WI38 (cell line): ENCODE data around the gene APOC1.
"Not testable (repeated sequence)": the region's sequence is repeated elsewhere in the genome, so short reads cannot be mapped to it uniquely, and the experiment has no call there.

Experiments
- H3K4me3 ChIP-seq: 2 replicates; pipeline ENCODE4 v1.5.1; 2011; ENCODE audit warnings: low read depth, mild to moderate bottlenecking, control low read depth, low read length
- TF ChIP-seq, protein P1 (sequence below): IDR thresholded peaks from 2 replicates; pipeline ENCODE4 v1.5.1; 2012; ENCODE audit warnings: low read depth, mild to moderate bottlenecking, control low read depth, low read length

The APOC1 gene

DNA sequence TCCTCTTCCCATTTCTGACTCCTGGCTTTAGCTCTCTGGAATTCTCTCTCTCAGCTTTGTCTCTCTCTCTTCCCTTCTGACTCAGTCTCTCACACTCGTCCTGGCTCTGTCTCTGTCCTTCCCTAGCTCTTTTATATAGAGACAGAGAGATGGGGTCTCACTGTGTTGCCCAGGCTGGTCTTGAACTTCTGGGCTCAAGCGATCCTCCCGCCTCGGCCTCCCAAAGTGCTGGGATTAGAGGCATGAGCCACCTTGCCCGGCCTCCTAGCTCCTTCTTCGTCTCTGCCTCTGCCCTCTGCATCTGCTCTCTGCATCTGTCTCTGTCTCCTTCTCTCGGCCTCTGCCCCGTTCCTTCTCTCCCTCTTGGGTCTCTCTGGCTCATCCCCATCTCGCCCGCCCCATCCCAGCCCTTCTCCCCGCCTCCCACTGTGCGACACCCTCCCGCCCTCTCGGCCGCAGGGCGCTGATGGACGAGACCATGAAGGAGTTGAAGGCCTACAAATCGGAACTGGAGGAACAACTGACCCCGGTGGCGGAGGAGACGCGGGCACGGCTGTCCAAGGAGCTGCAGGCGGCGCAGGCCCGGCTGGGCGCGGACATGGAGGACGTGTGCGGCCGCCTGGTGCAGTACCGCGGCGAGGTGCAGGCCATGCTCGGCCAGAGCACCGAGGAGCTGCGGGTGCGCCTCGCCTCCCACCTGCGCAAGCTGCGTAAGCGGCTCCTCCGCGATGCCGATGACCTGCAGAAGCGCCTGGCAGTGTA lies 6.2 kb upstream of the APOC1 start:
- TF ChIP-seq, protein P1, sequence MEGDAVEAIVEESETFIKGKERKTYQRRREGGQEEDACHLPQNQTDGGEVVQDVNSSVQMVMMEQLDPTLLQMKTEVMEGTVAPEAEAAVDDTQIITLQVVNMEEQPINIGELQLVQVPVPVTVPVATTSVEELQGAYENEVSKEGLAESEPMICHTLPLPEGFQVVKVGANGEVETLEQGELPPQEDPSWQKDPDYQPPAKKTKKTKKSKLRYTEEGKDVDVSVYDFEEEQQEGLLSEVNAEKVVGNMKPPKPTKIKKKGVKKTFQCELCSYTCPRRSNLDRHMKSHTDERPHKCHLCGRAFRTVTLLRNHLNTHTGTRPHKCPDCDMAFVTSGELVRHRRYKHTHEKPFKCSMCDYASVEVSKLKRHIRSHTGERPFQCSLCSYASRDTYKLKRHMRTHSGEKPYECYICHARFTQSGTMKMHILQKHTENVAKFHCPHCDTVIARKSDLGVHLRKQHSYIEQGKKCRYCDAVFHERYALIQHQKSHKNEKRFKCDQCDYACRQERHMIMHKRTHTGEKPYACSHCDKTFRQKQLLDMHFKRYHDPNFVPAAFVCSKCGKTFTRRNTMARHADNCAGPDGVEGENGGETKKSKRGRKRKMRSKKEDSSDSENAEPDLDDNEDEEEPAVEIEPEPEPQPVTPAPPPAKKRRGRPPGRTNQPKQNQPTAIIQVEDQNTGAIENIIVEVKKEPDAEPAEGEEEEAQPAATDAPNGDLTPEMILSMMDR = no peak
- H3K4me3 ChIP-seq = no peak overlapping the region

DNA sequence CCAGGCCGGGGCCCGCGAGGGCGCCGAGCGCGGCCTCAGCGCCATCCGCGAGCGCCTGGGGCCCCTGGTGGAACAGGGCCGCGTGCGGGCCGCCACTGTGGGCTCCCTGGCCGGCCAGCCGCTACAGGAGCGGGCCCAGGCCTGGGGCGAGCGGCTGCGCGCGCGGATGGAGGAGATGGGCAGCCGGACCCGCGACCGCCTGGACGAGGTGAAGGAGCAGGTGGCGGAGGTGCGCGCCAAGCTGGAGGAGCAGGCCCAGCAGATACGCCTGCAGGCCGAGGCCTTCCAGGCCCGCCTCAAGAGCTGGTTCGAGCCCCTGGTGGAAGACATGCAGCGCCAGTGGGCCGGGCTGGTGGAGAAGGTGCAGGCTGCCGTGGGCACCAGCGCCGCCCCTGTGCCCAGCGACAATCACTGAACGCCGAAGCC lies 5.6 kb upstream of the APOC1 start:
- TF ChIP-seq, protein P1 = no peak
- H3K4me3 ChIP-seq = no peak overlapping the region

DNA sequence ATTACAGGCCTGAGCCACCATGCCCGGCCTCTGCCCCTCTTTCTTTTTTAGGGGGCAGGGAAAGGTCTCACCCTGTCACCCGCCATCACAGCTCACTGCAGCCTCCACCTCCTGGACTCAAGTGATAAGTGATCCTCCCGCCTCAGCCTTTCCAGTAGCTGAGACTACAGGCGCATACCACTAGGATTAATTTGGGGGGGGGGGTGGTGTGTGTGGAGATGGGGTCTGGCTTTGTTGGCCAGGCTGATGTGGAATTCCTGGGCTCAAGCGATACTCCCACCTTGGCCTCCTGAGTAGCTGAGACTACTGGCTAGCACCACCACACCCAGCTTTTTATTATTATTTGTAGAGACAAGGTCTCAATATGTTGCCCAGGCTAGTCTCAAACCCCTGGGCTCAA lies 4.6 kb upstream of the APOC1 start:
- TF ChIP-seq, protein P1 = no peak
- no peak overlapping the region for H3K4me3 ChIP-seq

DNA sequence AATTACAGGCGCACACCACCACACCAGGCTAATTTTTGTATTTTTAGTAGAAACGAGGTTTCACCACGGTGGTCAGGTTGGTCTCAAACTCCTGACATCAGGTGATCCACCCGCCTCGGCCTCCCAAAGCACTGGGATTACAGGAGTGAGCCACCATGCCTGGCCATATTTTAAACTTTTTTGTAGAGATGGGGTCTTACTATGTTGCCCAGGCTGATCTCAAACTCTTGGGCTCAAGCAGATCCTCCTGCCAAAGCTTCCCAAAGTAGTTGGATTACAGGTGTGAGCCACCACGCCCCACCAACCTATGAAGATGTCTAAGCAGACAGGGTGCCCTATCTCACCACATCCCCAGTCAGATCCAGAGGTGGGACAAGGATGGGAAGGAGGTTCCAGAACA lies 2.5 kb upstream of the APOC1 start:
- H3K4me3 ChIP-seq = not testable (repeated sequence)

DNA sequence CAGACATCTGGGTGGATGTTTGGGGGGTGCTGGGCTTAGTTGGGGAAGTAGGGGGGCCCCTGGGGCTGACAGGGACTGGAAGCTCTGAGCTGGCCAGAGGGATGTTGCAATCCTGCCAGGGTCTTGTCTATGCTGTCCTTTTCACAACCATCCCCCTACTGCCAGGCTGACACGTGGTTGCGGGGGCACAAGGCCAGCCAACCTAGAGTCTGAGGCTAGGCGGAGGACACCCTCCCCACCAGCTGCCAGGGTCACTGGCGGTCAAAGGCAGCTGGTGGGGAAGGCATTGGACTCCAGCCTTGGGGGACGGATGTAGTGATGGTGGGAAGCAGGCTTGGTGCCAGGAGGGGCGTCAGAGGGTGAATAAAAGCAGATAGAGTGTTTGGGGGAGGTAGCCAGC lies 1.6 kb upstream of the APOC1 start:
- no peak overlapping the region for H3K4me3 ChIP-seq
- TF ChIP-seq, protein P1 = no peak

DNA sequence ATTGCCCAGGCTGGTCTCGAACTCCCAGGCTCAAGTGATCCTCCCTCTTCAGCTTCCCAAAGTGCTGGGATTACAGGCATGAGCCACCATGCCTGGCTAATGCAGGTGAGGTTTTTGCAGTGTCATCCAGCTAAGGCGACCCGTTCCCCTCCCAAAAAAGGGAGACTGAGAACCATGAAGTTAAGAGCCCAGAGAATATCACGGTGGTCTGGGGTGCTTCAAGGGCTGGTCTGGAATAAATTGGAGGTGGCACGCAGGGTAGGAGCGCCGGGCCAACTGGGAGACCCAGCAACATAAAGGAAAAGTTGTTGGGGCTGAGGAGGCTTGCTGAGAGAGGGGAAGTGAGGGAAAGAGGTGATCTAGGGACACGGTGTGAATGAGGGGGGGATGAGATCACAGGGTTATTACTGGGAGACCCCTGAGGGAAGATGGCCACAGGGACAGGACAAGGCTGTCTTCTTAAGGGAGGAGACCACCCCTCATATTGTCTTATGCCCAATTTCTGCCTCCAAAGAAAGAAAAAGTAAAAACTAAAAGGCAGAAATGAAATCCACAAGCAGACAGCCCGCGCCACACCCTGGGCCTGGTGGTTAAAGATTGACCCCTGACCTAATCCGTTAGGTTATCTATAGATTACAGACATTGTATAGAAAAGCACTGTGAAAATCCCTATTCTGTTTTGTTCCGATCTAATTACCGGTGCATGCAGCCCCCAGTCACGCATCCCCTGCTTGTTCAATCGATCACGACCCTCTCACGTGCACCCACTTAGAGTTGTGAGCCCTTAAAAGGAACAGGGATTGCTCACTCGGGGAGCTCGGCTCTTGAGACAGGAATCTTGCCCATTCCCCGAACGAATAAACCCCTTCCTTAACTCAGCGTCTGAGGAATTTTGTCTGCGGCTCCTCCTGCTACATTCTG lies 636 bp upstream of the APOC1 start:
- H3K4me3 ChIP-seq = not testable (repeated sequence)

DNA sequence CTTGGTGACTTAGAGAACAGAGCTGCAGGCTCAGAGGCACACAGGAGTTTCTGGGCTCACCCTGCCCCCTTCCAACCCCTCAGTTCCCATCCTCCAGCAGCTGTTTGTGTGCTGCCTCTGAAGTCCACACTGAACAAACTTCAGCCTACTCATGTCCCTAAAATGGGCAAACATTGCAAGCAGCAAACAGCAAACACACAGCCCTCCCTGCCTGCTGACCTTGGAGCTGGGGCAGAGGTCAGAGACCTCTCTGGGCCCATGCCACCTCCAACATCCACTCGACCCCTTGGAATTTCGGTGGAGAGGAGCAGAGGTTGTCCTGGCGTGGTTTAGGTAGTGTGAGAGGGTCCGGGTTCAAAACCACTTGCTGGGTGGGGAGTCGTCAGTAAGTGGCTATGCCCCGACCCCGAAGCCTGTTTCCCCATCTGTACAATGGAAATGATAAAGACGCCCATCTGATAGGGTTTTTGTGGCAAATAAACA lies 9.9 kb downstream of the APOC1 start:
- TF ChIP-seq, protein P1 = no peak
- H3K4me3 ChIP-seq = no peak overlapping the region

DNA sequence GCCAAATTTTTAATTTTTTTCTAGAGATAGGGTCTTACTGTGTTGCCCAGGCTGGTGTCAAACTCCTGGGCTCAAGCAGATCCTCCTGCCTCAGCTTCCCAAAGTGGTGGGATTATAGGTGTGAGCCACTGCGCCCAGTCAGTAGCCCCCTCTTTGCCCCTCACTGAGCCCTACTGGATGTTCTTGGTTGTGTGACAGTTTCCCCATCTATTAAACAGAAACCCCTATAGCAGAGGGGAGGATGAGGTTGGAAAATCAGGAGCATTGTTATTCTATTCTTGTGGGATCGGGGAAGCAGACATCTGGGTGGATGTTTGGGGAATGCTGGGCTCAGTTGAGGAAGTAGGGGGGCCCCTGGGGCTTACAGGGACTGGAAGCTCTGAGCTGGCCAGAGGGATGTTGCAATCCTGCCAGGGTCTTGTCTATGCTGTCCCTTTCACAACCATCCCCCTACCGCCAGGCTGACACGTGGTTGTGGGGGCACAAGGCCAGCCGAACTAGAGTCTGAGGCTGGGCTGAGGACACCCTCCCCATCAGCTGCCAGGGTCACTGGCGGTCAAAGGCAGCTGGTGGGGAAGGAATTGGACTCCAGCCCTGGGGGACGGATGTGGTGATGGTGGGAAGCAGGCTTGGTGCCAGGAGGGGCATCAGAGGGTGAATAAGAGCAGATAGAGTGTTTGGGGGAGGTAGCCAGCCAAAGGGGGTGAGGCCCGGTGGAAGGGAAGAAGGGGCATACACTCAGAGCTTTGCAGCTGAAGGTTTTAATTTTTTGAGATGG lies 10.9 kb downstream of the APOC1 start:
- TF ChIP-seq, protein P1 = no peak
- no peak overlapping the region for H3K4me3 ChIP-seq

DNA sequence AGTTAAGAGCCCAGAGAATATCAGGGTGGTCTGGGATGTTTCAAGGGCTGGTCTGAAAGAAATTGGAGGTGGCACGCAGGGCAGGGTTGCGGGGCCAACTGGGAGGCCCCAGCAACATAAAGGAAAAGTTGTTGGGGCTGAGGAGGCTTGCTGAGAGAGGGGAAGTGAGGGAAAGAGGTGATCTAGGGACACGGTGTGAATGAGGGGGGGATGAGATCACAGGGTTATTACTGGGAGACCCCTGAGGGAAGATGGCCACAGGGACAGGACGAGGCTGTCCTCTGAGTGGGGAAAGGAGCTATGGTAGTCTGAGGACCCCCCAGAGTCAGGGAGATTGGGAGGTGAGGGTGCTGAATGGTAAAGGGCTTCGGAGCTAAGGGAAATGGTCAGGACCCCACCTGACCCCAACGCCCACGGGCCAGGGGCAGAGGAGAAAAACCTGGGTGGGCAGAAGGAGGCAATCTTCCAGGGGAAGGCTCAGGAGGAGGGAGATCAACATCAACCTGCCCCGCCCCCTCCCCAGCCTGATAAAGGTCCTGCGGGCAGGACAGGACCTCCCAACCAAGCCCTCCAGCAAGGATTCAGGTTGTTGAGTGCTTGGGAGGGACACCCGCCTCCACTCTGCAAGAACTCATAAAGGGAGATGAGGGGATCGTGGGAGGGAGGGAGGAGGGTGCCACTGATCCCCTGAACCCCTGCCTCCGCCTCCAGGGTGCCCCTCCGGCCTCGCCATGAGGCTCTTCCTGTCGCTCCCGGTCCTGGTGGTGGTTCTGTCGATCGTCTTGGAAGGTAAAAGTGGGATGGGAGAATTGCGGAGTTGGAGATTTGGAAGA lies 12.1 kb downstream of the APOC1 start:
- not testable (repeated sequence) for H3K4me3 ChIP-seq
